HepG2 (cell line): Measurements from ENCODE around the gene CBX2. TPM values are rescaled to one million over a fixed set of nuclear protein-coding genes. Genes with fewer than 3 reads are reported as not detected.

Source experiments
- ARID2 ChIP-seq: sonication (generic); formaldehyde crosslinking; IDR thresholded peaks from 2 replicates; pipeline ENCODE4 v1.8.1; 2022; ENCODE audit warnings: mild to moderate bottlenecking, missing genetic modification reagents, borderline replicate concordance
- CEBPB ChIP-seq: IDR thresholded peaks from 2 replicates; pipeline ENCODE4 v1.6.1; 2011; ENCODE audit warnings: low read depth, low read length, improper control_type of control experiment, borderline replicate concordance
- CREBL2 ChIP-seq: sonication (generic); formaldehyde crosslinking; IDR thresholded peaks from 2 replicates; pipeline ENCODE4 v1.8.1; 2023; ENCODE audit warnings: missing genetic modification reagents, mild to moderate bottlenecking, borderline replicate concordance
- EHMT2 ChIP-seq: fragments of 200-600 bp; sonication (generic); IDR thresholded peaks from 2 replicates; pipeline ENCODE4 v1.7.0; 2017; ENCODE audit warnings: antibody characterized with exemption, low read depth, low read length, borderline replicate concordance
- GTF2F1 ChIP-seq: fragments of 150-350 bp; IDR thresholded peaks from 2 replicates; pipeline ENCODE4 v1.6.1; 2014; ENCODE audit warnings: low read length
- KLF9 ChIP-seq: IDR thresholded peaks from 2 replicates; pipeline ENCODE4 v1.6.1; 2016; ENCODE audit warnings: low read depth
- MEIS1 ChIP-seq: sonication (generic); formaldehyde crosslinking; IDR thresholded peaks from 2 replicates; pipeline ENCODE4 v1.9.0; 2021; ENCODE audit warnings: mild to moderate bottlenecking, missing genetic modification reagents, moderate library complexity, borderline replicate concordance
- MXD1 ChIP-seq: sonication (generic); formaldehyde crosslinking; IDR thresholded peaks from 2 replicates; pipeline ENCODE4 v1.4.0; 2020; ENCODE audit warnings: mild to moderate bottlenecking, missing genetic modification reagents
- PHF8 ChIP-seq: sonication (generic); formaldehyde crosslinking; IDR thresholded peaks from 2 replicates; pipeline ENCODE4 v1.5.0; 2020; ENCODE audit warnings: missing genetic modification reagents
- PRPF4 ChIP-seq: fragments of 200-400 bp; formaldehyde crosslinking; IDR thresholded peaks from 2 replicates; pipeline ENCODE4 v1.6.1; 2016; ENCODE audit warnings: low read length, low read depth; ENCODE audit not compliant: poor library complexity, severe bottlenecking
- THAP8 ChIP-seq: sonication (generic); formaldehyde crosslinking; IDR thresholded peaks from 2 replicates; pipeline ENCODE4 v1.5.1; 2020; ENCODE audit warnings: missing genetic modification reagents, mild to moderate bottlenecking, borderline replicate concordance
- U2AF1 ChIP-seq: fragments of 200-400 bp; formaldehyde crosslinking; optimal IDR thresholded peaks from 2 replicates; pipeline ENCODE3; 2017; ENCODE audit warnings: mild to moderate bottlenecking, low read depth, low read length
- ZBTB7B ChIP-seq: sonication (generic); formaldehyde crosslinking; IDR thresholded peaks from 2 replicates; pipeline ENCODE4 v1.4.0; 2020; ENCODE audit warnings: missing genetic modification reagents
- ZGPAT ChIP-seq: IDR thresholded peaks from 2 replicates; pipeline ENCODE4 v1.6.1; 2016; ENCODE audit warnings: mild to moderate bottlenecking
- ZNF12 ChIP-seq: sonication (generic); formaldehyde crosslinking; IDR thresholded peaks from 2 replicates; pipeline ENCODE4 v1.5.0; 2020; ENCODE audit warnings: missing genetic modification reagents
- ZNF274 ChIP-seq: sonication (generic); formaldehyde crosslinking; IDR thresholded peaks from 2 replicates; pipeline ENCODE4 v1.5.1; 2020; ENCODE audit warnings: mild to moderate bottlenecking, missing genetic modification reagents
- ZNF280B ChIP-seq: sonication (generic); formaldehyde crosslinking; IDR thresholded peaks from 2 replicates; pipeline ENCODE4 v1.5.0; 2020; ENCODE audit warnings: missing genetic modification reagents, mild to moderate bottlenecking, borderline replicate concordance
- ZNF441 ChIP-seq: sonication (generic); formaldehyde crosslinking; IDR thresholded peaks from 2 replicates; pipeline ENCODE4 v1.7.0; 2021; ENCODE audit warnings: missing genetic modification reagents, borderline replicate concordance
- ZNF749 ChIP-seq: sonication (generic); formaldehyde crosslinking; IDR thresholded peaks from 2 replicates; pipeline ENCODE4 v1.8.0; 2022; ENCODE audit warnings: mild to moderate bottlenecking, missing genetic modification reagents, moderate library complexity, borderline replicate concordance
- ZNF75D ChIP-seq: sonication (generic); formaldehyde crosslinking; IDR thresholded peaks from 2 replicates; pipeline ENCODE4 v1.8.1; 2023; ENCODE audit warnings: missing genetic modification reagents, mild to moderate bottlenecking, borderline replicate concordance
- ZNF83 ChIP-seq: sonication (generic); formaldehyde crosslinking; IDR thresholded peaks from 2 replicates; pipeline ENCODE4 v1.4.0; 2020; ENCODE audit warnings: missing genetic modification reagents, mild to moderate bottlenecking, borderline replicate concordance
- polyA plus RNA-seq, 8 experiments: library from polyadenylated mRNA; depleted of rRNA in 3 of 8; stranded (reverse) in 7 of 8; unstranded in 1 of 8; fragments of >200 nt; fragmentation: Illumina TruSeq in 4 of 8; extraction: Trizol in 4 of 8; gene quantifications; 2 replicates each; pipeline versions ENCODE4 v1.2.1 to v1.2.3, GENCODE V29; 2011 to 2016; ENCODE audit warnings: low read depth in 4 of 8, missing spikeins in 1 of 8, mixed read lengths in 1 of 8; ENCODE audit not compliant: insufficient read depth in 1 of 8
- total RNA-seq, 5 experiments: library from RNA; depleted of rRNA; stranded (reverse); fragments of >200 nt; fragmentation: Illumina TruSeq; extraction: Trizol; gene quantifications; 2 replicates each; pipeline ENCODE4 v1.2.3, GENCODE V29; 2016; ENCODE audit warnings: low read depth in 1 of 5
- TF ChIP-seq, protein P1 (sequence below): IDR thresholded peaks from 2 replicates; pipeline ENCODE4 v1.6.1; 2018; ENCODE audit warnings: missing genetic modification reagents, mild to moderate bottlenecking, missing compliant biosample characterization
- TF ChIP-seq, protein P2 (sequence below): sonication (generic); formaldehyde crosslinking; IDR thresholded peaks from 2 replicates; pipeline ENCODE4 v1.5.1; 2020; ENCODE audit warnings: missing genetic modification reagents, mild to moderate bottlenecking, borderline replicate concordance

The CBX2 gene
- total and polyA plus RNA-seq, 2 of the 13 experiments (the other 11 are each of a cell fraction or from before 2014, with no cell fraction given), result 14.5 to 31.1 TPM

DNA sequence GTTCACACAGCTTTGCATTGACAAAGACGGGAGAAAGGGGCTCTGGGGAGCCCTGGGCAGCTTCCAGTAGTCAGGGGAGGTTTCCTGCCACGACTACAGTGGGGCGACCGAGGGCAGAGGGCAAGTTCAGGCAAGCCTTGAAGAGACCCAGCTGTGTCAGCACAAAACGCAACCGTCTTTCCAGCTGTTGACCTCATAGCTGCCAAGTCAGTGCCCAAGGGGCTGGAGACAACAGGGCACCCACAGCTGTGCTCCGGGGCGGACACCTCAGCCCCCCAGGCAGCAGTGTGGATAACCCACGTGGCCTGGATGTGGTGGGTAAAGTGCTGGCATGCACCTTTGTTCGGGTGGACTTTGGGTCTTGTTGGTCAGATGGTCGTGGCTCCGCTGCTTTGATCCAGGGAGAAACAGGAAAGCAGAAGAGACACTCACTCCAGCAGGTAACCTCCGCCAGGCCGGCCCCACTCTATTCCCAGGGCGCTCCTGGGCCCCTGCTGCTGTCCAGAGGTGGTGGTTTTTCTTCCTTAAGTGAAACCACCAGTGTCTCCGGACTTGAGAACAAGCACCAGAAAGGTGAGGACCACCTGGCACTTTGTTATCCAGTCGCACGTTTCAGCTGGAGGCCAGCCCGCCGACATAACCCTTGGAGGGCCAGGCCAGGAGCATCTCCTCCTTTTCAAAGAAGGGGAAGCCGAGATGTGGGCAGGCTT, 17.6 kb upstream of the CBX2 start (continued):
- TF ChIP-seq ZNF441 (CRISPR knock-in tag) (peak; percentile 97), GTF2F1 (no peak), MXD1 (CRISPR knock-in tag) (peak; percentile 97), ZNF83 (peak; percentile 98), PRPF4 (no peak), ZNF75D (CRISPR knock-in tag) (no peak), ARID2 (CRISPR knock-in tag) (peak; percentile 71; the same call in 1 of the 2 replicates), ZGPAT (CRISPR knock-in tag) (peak; percentile 95), ZNF280B (CRISPR knock-in tag) (peak; percentile 87), U2AF1 (peak; percentile 99), ZBTB7B (CRISPR knock-in tag) (peak; percentile 93), ZNF12 (CRISPR knock-in tag) (peak; percentile 78), MEIS1 (CRISPR knock-in tag) (peak; percentile 92), CEBPB (no peak), ZNF749 (peak; percentile 82), ZNF274 (CRISPR knock-in tag) (peak; percentile 95), KLF9 (CRISPR knock-in tag) (peak; percentile 29; the same call in 1 of the 2 replicates), THAP8 (CRISPR knock-in tag) (no peak), EHMT2 (no peak; the same call in 1 of the 2 replicates), CREBL2 (CRISPR knock-in tag) (no peak), PHF8 (CRISPR knock-in tag) (peak; percentile 50)
- TF ChIP-seq, protein P1, sequence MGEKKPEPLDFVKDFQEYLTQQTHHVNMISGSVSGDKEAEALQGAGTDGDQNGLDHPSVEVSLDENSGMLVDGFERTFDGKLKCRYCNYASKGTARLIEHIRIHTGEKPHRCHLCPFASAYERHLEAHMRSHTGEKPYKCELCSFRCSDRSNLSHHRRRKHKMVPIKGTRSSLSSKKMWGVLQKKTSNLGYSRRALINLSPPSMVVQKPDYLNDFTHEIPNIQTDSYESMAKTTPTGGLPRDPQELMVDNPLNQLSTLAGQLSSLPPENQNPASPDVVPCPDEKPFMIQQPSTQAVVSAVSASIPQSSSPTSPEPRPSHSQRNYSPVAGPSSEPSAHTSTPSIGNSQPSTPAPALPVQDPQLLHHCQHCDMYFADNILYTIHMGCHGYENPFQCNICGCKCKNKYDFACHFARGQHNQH, result peak; percentile 59; the same call in 1 of the 2 replicates
- TF ChIP-seq, protein P2, sequence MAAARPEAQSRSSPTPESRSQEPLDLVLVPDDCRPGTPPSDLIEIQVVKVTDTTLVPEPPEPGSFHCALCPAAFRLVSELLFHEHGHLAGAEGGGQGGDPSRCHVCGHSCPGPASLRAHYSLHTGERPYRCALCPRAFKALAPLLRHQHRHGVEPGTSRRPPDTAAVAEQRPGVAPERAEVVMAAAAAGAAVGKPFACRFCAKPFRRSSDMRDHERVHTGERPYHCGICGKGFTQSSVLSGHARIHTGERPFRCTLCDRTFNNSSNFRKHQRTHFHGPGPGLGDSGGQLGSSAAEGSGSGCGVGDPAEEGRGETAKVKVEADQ (CRISPR knock-in tag), result peak; percentile 99
